Measurements from ENCODE around the gene B3GLCT. TPM values are rescaled to one million over a fixed set of nuclear protein-coding genes. Genes with fewer than 3 reads are reported as not detected.

The B3GLCT gene
- total and polyA plus RNA-seq, 7 donors, result 1.1 to 5.5 (median 2.8) TPM

DNA sequence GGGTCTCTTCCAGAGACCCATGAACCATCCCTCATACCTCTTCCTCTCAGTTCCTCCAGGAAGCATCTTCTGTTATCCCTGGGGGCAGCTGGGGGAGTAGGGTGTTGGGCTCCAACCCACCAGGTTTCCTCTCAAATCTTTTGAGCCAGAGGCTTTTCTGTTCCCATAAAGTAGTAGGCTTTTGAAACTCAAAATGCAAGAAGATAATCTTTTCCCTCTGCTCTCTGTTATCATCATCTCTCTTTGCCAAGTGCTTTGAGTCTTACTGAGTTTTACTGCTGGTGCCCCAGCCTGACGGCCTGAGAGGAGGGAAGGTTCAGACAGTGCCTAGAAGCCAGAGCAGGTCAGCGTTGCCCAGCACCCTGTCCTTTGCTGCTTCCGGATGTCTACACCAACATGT, 157.2 kb downstream of the B3GLCT start:
- TF ChIP-seq, protein P1, sequence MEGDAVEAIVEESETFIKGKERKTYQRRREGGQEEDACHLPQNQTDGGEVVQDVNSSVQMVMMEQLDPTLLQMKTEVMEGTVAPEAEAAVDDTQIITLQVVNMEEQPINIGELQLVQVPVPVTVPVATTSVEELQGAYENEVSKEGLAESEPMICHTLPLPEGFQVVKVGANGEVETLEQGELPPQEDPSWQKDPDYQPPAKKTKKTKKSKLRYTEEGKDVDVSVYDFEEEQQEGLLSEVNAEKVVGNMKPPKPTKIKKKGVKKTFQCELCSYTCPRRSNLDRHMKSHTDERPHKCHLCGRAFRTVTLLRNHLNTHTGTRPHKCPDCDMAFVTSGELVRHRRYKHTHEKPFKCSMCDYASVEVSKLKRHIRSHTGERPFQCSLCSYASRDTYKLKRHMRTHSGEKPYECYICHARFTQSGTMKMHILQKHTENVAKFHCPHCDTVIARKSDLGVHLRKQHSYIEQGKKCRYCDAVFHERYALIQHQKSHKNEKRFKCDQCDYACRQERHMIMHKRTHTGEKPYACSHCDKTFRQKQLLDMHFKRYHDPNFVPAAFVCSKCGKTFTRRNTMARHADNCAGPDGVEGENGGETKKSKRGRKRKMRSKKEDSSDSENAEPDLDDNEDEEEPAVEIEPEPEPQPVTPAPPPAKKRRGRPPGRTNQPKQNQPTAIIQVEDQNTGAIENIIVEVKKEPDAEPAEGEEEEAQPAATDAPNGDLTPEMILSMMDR (IDR thresholded peaks at IDR 0.05), result no peak
- Histone ChIP-seq H3K27ac (no peak overlapping the region), H3K4me1 (no peaks in the 10 kb centered on the region), H3K27me3 (ENCODE audit: insufficient read depth in 3 of 3, low read length in 2 of 3) (peaks cover 0 to 6% (median 2%) of the 10 kb centered on the region in 3 donors), H3K36me3 (ENCODE audit: insufficient read depth in 1 of 2, low read depth in 1 of 2) (no peaks in the 10 kb centered on the region), H3K4me3 (no peak overlapping the region), H3K9me3 (no peaks in the 10 kb centered on the region)
- intact Hi-C loops (cut with DNase I), result no loop called here
- ATAC-seq (no peak), DNase-seq (no peak)
- 88 to 92% (median 90%) methylated on average over 3 of the region's 3 CpGs for WGBS, 3 donors

DNA sequence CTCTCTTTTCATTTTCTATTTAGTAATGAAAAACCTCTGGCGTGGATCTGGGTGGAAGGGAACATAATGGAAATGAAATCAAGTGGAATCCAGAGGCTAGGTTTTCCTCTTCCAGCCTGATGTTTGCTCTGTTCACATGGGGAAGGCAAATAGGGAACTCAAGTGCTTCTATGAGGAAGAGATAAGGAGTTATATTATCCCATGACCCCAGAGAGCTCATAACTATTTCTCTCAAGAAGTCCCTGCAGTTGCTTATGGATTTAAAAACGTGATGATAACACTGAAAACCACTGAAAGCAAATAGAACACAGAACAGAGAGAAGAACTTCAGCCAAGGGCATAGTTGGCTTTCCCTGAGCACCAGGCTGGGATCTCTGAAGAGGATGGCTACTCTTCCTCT, 157.8 kb downstream of the B3GLCT start:
- Histone ChIP-seq H3K27me3 (ENCODE audit: insufficient read depth in 3 of 3, low read length in 2 of 3) (peaks cover 0 to 2% (median 2%) of the 10 kb centered on the region in 3 donors), H3K36me3 (ENCODE audit: insufficient read depth in 1 of 2, low read depth in 1 of 2) (no peaks in the 10 kb centered on the region), H3K27ac (no peak overlapping the region), H3K9me3 (no peaks in the 10 kb centered on the region), H3K4me1 (no peaks in the 10 kb centered on the region), H3K4me3 (no peak overlapping the region)
- ATAC-seq (no peak), DNase-seq (no peak)
- TF ChIP-seq, protein P1 (IDR thresholded peaks at IDR 0.05), result no peak
- 48 to 55% (median 55%) methylated on average over 2 of the region's 2 CpGs for WGBS, 3 donors
- intact Hi-C loops (cut with DNase I), result no loop called here

DNA sequence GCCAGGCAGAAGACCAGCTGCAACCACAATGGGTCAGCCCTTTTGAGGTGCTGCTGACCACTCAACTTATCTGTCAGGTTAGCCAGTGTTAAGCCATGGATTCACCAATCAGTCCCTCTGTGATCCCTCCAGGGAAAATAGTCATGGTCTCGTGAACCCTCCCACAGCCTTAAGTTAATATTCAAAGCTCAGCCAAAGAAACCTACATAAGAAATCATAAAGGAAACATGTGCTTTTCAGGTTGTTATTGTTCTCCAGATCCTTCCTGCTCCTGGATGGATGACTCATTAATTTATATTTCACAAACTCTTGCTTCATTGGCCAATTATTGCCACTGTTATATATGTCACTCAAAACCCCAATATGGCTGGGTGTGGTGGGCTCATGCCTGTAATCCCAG, 161.9 kb downstream of the B3GLCT start:
- H3K36me3 ChIP-seq (ENCODE audit: insufficient read depth in 1 of 2, low read depth in 1 of 2), result no peaks in the 10 kb centered on the region
- TF ChIP-seq, protein P1 (IDR thresholded peaks at IDR 0.05), result no peak
- ATAC-seq, result no peak
- no peaks in the 10 kb centered on the region for H3K9me3 ChIP-seq
- intact Hi-C loops (cut with DNase I), result no loop called here
- no peak for DNase-seq
- H3K27me3 ChIP-seq (ENCODE audit: insufficient read depth in 3 of 3, low read length in 2 of 3), result no peaks in the 10 kb centered on the region
- WGBS, 3 donors, result 67 to 78% (median 71%) methylated on average over 1 of the region's 1 CpG
- no peaks in the 10 kb centered on the region for H3K4me1 ChIP-seq
- H3K4me3 ChIP-seq, result no peak overlapping the region
- H3K27ac ChIP-seq, result no peak overlapping the region

DNA sequence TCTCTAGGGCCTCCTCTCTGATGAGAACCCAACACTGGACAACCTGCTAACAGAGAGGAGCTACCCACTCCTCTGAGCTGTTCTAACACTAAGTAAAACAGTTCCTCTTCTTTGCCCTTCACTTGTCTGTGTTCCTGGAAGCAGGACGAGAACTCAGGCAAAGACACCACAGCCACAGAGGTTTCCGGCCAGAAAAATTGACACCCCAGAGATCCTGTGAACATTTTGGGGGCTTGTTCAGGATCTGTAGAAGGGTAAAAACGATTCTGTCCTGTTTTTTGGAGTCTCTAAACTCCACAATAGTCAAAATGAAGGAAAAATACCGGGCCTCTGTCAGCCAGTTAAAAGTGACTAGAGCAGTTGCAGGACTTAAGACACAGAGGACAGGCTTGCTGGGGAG, 165.9 kb downstream of the B3GLCT start:
- whole genome bisulfite sequencing, 3 donors, result 67 to 72% (median 68%) methylated on average over 4 of the region's 4 CpGs
- Histone ChIP-seq H3K4me1 (no peaks in the 10 kb centered on the region), H3K27me3 (ENCODE audit: insufficient read depth in 3 of 3, low read length in 2 of 3) (no peaks in the 10 kb centered on the region), H3K36me3 (ENCODE audit: insufficient read depth in 1 of 2, low read depth in 1 of 2) (no peaks in the 10 kb centered on the region), H3K9me3 (no peaks in the 10 kb centered on the region), H3K27ac (no peak overlapping the region), H3K4me3 (no peak overlapping the region)
- intact Hi-C loops (cut with DNase I), result no loop called here
- TF ChIP-seq, protein P1 (IDR thresholded peaks at IDR 0.05), result no peak
- no peak for DNase-seq
- ATAC-seq, result no peak

DNA sequence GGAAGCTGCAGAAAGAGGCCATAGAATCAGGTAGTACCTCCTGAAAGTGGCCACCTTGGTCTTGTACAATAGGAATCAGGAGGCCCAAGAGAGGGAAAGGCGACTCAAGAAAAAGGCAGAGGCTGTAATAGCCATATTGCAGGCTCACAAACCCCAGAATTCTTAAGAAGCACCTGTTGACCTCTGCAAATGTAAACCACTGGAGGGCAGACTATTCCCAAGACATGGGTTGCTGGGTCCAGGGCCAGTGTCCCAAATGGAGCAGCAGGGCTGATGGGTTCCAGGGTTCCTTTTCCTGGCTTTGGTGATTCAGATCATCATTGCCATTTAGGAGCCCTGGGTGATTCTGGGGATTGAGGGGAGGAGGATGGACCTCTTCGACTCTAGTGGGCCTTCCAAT, 167.6 kb downstream of the B3GLCT start:
- Histone ChIP-seq H3K9me3 (no peaks in the 10 kb centered on the region), H3K27me3 (ENCODE audit: insufficient read depth in 3 of 3, low read length in 2 of 3) (no peaks in the 10 kb centered on the region), H3K27ac (no peak overlapping the region), H3K36me3 (ENCODE audit: insufficient read depth in 1 of 2, low read depth in 1 of 2) (no peaks in the 10 kb centered on the region), H3K4me3 (no peak overlapping the region), H3K4me1 (no peaks in the 10 kb centered on the region)
- DNase-seq (no peak), ATAC-seq (no peak)
- intact Hi-C loops (cut with DNase I), result no loop called here
- 84 to 90% (median 87%) methylated on average over 2 of the region's 2 CpGs for WGBS, 3 donors
- TF ChIP-seq, protein P1 (IDR thresholded peaks at IDR 0.05), result no peak
